HG02571 (cell line): ENCODE measurements around the gene HNRNPF.
"Not testable (repeated sequence)": the region's sequence is repeated elsewhere in the genome, so short reads cannot be mapped to it uniquely, and the experiment has no call there.

Experiments used
- ATAC-seq: cut with Tn5 transposase; IDR thresholded peaks from one replicate; pipeline ENCODE4 v1.9.1; 2021; ENCODE audit warnings: mild to moderate bottlenecking, moderate library complexity; ENCODE audit not compliant: unreplicated experiment

Gene HNRNPF

GRCh38 chr10:43421944-43422343 is 13.0 kb upstream of the HNRNPF start:
- not testable (repeated sequence) for ATAC-seq

- ATAC-seq, result no peak
Observed at GRCh38 chr10:43421519-43421918, 12.5 kb upstream of the HNRNPF start.

GRCh38 chr10:43421201-43421507 is 12.2 kb upstream of the HNRNPF start:
- ATAC-seq, result peak; percentile 10

- peak; percentile 86 for ATAC-seq
Observed at GRCh38 chr10:43420369-43421200, 11.6 kb upstream of the HNRNPF start.

- peak; percentile 9 for ATAC-seq
Observed at GRCh38 chr10:43419997-43420368, 11.0 kb upstream of the HNRNPF start.

- ATAC-seq, result no peak
Observed at GRCh38 chr10:43417950-43418768, 9.2 kb upstream of the HNRNPF start.

GRCh38 chr10:43415544-43415943 is 6.6 kb upstream of the HNRNPF start:
- ATAC-seq, result no peak

GRCh38 chr10:43411536-43411935 is 2.5 kb upstream of the HNRNPF start:
- no peak for ATAC-seq

GRCh38 chr10:43410345-43410744 is 1.4 kb upstream of the HNRNPF start:
- no peak for ATAC-seq

GRCh38 chr10:43409385-43410109 is 561 bp upstream of the HNRNPF start:
- ATAC-seq, result no peak

- peak; percentile 1 for ATAC-seq
Observed at GRCh38 chr10:43408331-43408709, 666 bp downstream of the HNRNPF start.

GRCh38 chr10:43407576-43408330 is 1.2 kb downstream of the HNRNPF start:
- peak; percentile 46 for ATAC-seq

- ATAC-seq, result peak; percentile 23
Observed at GRCh38 chr10:43407148-43407575, 1.8 kb downstream of the HNRNPF start.

GRCh38 chr10:43404704-43405084 is 4.3 kb downstream of the HNRNPF start:
- no peak for ATAC-seq

GRCh38 chr10:43403911-43404703 is 4.9 kb downstream of the HNRNPF start:
- ATAC-seq, result no peak

GRCh38 chr10:43402880-43403452 is 6.0 kb downstream of the HNRNPF start:
- no peak for ATAC-seq

- ATAC-seq, result no peak
Observed at GRCh38 chr10:43402176-43402575, 6.8 kb downstream of the HNRNPF start.

- ATAC-seq, result no peak
Observed at GRCh38 chr10:43401627-43402026, 7.4 kb downstream of the HNRNPF start.
